Superior temporal gyrus (tissue), 1 donor: Measurements from ENCODE around the gene TRIO.
A peak's percentile ranks its signal among the peaks of the same experiment; 100 is the strongest.

ENCODE experiments used
- DNase-seq: peaks from one replicate; pipeline ENCODE4 v3.0.0-alpha.2; 2016; ENCODE audit errors: extremely low spot score

TRIO gene

DNA sequence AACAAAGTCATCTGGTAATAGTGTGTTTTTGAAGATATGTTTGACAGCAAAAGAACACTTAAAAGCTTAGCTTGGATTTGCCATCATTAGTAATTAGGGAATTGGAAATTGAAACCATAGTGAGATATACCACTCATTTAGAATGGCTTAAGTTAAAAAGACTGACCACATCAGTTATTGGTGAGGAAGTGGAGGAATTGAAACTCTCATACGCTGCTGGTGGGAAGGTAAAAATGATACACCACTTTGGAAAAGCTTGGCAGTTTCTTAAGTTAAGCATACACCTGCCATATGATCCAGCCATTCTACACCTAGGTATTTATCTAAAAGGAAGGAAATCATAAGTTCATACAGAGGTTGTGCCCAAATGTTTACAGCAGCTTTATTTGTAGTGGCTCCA, 213.2 kb downstream of the TRIO start:
- no peak for DNase-seq

DNA sequence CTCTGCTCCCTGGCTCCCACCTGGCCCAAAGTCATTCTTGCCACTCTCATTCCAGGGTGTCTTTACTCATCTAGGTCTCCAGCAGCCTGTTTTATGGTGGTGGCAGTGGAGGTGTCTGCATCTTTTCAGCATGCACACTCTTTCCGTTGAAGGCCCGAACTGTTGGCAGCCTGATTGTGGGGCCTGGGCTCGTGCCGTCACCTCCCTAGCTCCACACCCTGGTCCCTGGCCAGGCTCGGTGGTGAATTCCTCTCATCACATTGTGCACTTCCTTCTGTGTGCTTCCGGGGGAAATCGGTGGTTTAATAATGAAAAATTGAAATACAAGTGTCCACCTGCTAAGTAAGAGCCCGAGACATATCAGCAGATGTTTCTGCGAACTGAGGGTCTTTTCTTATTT, 214.3 kb downstream of the TRIO start:
- no peak for DNase-seq

DNA sequence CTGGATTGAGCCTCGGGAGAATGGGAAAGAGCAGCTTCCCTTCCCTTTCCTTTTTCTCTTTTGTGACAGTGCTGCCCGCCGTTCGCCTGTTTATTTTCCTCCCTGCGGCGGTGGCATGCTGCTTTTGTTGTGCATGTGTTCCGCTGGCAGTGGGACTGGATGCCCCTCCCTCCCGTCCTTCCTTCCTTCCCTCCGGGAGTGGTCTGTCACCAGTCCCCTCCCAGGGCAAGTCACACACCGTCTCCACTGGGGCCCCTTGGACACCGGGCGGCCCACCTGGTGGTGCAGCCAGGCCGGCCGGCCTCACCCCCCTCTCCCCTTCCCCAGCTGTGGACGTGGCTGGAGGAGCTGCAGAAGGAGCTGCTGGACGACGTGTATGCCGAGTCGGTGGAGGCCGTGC, 214.7 kb downstream of the TRIO start:
- no peak for DNase-seq

DNA sequence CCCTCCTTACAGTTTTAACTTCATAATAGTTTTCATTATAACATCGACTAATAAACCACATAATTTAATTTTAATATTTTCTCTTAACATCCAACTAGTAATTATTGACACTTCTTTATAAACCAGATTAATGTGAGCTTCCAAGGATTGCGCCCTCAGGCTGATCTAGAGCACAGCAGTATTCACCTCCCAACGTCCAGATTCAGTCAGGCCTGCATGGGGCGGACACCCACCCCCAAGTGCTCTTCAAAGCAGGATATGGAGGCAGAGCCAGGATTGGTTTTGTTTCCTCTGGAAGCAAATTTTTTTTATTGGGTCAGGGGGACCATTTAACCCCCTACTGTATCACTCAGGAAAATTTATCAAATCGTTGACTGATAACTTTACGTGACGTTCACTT, 215.4 kb downstream of the TRIO start:
- no peak for DNase-seq

DNA sequence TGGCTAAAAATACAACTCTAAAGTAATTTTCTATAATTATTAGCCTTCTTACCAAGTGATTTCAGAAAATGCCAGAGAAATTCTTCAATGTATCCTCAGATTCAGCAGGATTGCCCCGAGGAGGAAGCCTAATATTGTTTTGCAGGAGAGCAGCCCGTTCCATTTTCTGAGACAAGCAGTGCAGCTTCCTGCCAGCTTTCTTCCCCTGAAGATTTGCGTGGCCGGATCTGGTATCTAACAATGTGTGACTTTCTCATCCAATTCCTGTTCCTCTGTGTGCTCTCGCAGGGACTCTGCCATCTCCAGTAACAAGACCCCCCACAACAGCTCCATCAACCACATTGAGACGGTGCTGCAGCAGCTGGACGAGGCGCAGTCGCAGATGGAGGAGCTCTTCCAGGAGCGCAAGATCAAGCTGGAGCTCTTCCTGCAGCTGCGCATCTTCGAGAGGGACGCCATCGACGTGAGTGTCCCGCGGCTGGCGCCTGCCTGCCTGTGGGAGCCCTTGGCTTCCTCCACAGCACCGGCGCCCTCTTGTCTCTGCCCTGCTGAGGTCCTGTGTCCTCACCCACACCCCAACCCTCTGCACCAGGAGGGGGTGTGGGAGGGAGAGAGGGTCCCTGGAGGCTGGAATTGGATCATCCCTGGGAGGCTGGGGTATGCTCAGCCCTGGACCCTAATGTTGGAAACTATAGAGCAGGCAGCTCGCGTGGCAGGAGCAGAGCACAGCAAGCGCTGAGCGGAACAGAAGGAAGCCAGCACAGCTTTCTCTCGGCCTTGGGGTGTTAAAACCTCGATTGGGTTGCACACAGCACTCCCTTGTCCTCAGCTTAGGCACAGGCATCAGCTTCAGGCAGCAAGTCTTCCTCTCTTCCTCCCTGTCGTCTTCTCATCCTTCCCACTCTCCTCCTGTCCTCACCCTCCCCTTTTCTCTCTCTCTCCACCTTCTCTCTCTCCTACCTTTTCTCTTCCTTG, 216.2 kb downstream of the TRIO start:
- no peak for DNase-seq

DNA sequence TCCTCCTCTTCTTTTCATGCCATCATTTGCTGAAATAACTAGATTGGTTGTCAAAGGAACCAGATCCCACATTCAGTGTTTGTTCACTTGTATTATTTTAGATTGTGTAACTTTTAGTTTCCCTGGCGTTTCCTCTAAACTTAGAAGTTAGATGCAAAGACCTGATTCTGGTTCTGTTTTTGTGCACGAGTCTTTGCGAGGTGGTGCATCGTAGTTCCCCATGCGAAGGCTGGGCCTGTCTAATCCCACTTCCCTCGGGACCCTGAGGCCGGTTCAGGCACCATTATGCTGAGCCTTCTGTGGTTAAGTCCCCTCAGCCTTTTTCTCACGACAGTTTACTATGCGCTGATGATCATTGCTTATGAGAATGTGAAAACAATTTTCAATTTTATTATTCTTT, 219.3 kb downstream of the TRIO start:
- no peak for DNase-seq

DNA sequence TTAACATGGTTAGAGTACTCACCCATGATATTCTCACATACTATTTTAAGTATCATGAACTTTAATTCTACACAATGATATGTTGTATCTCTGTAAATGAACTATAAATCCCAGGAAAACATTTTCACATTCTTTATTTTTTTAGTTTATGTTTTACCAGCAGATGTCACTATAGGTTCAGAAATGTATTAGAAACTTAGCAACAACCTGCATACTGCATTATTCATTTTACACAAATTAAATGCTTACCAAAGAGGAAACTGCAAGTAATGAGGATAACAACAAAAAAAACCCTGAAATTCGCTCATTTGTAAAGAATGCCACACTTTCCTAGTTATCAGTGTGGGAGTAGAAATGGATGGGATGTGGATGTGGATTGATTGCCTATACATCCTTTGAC, 221.0 kb downstream of the TRIO start:
- DNase-seq, result peak; percentile 76

DNA sequence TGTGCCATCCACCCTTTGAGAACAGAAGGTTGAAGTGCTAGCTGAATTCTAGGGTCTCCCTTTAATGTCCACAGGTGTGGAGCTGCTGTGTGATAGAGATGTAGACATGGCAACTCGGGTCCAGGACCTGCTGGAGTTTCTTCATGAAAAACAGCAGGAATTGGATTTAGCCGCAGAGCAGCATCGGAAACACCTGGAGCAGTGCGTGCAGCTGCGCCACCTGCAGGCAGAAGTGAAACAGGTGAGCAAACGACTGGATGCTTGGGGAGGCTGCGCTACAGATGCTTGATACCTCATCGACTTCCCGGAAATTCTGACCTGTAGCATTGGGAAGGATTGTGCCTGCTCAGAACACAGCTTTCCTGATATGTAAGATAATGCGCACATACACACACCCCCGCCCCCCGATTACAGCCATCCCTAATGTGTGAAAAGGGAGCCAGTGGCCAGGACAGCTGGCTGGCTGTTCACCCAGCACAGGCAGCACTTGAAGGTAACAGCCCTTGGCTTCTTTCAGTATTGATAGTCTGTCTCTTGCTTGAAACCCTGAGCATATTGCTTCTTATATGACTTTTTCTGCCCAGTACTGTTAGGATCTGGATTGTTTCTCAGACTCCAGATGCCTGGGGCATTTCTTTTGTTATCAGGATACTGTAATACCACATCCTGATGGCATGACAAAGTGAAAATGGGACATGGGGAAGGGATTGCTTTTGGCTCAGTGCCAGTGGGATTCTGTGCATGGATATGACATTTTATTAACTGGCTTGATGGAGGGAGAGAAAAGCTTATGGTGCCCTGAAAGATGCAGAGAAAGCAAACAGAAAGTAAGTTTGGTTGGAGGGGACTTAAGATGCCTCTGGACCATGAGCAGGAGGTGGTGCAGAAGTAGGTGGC, 221.7 kb downstream of the TRIO start:
- DNase-seq, result no peak

DNA sequence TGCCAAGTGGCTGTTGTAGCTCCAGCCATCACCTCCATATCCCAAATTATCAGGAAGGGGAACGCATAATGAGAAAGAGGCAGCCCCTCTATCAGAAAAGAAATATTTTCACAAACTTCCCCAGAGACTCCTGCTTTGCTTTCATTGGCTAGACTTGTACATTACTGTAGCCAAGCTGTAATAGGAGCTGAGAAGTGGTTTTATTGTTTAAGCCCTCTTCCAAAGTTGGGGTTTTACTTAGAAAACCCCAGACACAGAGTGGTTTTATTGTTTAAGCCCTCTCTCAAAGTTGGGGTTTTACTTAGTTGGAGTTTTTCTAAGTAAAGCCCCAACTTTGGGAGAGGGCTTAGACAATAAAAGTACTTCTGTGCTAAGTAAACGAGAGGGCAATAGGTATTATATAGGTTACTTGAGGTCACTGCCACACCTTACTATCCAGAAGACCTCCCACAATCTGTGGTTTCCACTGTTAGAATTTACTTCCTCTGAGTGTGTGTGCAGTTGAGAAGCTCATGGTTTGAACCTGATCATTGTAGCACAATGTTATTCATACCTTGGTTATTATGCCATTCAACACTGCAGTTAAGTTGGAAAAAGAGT, 222.8 kb downstream of the TRIO start:
- DNase-seq, result no peak

DNA sequence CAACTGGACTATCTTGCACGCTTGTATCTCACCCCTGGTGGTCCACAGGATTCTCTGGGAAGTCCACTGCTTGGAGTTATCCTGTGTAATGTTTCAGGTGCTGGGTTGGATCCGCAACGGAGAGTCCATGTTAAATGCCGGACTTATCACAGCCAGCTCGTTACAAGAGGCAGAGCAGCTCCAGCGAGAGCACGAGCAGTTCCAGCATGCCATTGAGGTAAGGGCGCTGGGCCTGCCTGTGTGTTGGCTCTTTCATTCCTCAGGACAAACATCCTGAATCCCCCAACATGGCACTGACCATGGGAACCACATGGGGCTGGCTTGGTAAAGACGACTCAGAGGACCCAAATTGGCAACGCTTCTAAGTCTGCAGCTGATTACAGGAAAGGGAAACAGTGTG, 223.6 kb downstream of the TRIO start:
- DNase-seq, result no peak

DNA sequence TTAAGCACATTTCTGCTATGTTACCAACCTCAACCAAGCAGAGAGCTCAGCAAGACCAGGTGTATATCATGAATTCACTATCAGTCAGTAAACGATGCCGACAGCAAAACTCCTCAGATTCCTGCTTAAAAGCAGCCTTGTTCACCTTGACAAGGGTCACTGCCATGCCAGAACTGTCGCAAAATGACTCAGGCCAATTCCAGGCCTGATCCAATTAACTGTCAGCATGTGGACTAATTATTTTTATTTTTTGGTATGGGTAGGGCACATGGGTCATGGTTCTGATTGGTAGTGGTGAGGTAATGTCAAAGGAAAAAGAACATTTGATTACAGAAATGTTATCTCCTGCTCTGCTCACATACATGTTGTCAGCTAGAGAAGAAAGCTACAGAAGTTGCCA, 224.2 kb downstream of the TRIO start:
- no peak for DNase-seq

DNA sequence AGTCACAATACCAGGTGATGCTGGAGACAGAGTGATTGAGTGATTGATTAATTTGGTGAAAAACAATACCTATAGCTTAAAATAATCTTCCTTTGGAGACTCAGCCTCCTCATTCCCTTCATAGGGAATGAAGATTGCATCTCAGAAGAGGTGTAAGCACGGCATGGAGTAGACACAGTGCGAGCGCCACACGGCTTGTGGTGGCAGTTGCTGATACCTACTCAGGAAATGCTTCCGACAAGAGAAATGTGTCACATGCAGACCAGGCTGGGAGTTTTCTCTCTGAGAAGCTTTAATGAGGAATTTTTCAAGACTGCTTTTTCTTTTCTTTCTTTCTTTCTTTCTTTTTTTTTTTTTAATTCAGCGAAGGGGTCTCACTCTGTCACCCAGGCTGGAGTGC, 226.6 kb downstream of the TRIO start:
- no peak for DNase-seq

DNA sequence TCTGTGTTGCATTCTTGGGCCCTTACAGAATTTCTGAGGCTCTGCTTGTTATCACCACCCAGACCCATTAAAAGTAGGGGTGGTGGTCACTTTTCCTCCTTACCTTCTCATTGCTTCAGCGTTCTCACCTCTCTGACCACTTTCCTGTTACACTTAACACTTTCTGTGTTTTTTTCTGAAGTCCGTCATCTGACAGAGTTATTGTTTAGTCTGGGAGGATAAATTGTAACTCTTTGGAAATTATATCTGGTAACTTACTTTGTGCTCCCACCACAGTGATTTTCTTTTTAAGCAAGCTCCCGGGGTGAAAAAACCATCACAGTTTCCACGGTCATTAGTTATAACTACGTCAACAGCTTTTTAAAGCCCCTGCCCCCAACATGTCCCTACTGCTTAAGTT, 227.2 kb downstream of the TRIO start:
- no peak for DNase-seq

DNA sequence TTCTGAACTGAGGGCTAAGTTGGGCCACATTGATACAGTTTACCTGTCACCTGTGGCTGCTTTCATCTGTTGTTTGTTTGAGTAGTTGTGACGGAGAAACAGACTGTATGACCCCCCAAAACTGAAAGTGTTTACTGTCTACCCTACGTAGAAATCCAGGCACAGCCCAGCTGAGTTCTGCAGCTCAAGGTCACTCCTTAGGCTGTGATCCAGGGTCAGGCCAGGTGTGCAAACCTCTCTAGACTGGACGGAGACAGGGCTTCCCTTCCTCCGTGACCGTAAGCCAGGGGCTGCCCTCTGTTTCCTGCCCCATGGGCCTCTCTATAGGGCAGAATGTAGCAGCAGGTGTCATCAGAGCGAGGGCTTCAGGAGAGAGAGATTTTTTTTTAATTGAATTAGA, 230.5 kb downstream of the TRIO start:
- no peak for DNase-seq

DNA sequence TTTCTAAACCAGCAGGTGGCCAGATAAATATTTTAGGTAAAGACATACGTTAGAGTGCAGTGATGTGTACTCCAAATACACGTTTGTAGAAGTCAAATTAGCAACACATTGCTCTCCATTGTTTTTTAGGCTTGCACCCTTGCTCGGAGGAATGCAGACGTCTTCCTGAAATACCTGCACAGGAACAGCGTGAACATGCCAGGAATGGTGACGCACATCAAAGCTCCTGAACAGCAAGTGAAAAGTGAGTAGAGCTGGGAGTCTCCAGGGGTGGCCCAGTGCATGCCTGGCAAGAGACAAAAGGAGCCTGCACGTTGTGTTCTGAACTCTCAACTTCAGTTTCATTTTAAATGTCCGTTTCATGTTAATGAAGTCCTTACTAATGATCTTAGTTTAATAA, 231.0 kb downstream of the TRIO start:
- DNase-seq, result no peak

DNA sequence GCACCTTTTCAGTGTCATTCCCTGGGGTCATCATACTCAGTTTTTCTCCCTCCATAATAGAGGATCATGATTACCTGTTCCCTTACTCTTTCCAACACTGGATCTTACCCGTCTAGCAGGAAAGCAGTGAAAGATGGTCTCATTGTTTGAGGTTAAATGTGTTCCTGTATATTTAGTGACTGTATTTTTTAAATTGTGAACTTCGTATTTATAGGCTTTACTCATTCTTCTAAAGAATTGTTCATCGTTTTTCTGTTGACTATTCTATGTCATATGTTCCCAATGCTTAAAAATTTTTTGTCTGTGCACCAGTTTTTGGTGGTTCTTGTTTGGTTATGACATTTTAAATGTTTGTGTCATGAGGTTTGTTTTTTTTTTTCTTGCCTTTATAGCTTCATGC, 233.6 kb downstream of the TRIO start:
- DNase-seq, result no peak

DNA sequence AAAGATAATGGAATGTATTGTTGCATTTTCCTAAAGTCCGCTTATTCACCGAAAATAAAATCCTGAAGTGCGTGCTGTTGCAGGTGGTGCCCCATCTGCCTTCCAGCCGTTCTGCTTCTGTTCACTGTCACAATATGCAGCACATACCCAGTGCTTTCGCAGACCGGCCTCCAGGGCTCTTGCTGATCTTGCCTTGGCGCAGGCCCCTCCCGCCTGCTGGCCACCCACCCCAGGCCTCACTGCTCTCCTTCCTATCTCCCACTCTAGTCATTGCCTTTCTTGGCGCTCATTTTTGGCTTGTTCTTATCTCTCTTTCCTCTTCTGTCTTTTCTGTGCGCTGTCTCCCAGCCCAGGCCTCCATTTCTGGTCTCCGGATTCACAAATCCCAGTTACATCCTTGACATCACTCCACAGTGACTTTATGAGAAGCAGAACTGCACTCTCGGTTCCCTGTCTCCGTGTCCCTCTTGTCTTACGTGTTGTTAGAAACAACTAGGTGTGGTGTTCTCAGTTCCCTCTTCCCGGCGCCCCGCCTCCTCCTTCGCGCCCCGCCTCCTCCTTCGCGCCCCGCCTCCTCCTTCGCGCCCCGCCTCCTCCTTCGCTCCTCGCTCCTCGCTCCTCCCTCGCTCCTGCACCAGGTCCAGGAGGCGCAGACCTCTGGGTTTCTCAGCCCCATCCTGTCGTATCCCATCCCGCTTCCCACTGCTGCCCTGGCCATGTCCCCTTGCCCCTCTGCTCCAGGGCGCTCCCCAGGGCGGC, 236.8 kb downstream of the TRIO start:
- no peak for DNase-seq

DNA sequence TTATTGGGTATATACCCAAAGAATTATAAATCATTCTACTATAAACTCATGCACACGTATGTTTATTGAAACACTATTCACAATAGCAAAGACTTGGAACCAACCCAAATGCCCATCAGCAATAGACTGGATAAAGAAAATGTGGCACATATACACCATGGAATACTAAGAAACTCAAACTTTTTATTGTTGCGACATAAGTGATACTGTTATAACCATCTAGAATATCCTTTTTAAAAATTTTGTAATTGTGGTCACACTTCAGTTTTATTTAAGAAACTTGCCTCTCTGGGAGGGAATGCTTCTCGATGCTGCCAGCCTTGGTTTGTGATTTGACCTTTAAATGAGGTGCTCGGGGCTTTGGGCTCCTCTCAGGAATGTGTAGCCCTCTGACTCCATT, 237.6 kb downstream of the TRIO start:
- no peak for DNase-seq

DNA sequence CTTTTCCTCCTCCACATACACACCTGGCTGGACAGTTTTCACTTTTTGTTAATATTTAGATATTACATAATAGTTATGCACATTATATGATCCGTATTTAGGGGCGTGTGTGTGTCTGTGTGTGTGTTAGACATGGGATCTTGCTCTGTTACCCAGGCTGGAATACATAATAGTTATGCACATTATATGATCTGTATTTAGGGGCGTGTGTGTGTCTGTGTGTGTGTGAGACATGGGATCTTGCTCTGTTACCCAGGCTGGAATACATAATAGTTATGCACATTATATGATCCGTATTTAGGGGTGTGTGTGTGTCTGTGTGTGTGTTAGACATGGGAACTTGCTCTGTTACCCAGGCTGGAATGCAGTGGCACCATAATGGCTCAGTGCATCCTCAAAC, 239.5 kb downstream of the TRIO start:
- no peak for DNase-seq

DNA sequence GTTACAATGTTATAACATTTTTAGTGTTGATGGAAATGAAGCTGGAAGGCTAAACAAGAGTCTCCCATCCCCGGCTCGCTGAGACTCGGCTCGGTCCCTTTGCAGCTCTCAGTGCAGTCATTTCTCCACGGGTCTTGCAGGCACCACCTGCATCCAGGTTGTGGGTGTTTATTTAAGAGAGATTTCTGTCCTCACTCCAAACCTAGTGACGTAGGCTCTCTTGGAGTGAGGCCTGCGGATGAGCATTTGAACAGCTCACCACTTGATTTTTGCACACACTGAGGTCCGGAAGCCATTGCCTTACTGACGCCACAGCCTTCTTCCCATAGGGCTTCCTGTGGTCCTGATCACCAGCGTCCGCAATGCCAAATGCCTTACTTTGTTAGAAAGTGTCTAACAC, 240.8 kb downstream of the TRIO start:
- DNase-seq, result no peak

DNA sequence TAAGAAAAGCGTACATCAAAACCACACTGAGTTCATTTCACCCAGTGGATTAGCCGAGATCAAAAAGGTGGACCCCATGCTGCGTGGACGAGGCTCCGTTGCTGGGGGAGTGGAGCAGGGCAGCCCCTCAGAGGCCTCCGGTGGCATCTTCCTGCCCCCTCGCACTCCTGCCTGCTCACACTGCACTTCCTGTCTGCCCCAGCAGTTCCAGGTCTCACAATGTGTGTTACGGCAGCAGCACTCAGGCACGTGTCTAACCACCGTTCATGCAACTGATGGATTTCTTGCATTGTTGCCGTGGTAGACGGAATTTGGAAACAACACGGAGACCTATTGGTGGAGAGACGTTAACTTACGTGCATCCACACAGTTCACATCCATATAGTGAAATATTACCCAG, 241.9 kb downstream of the TRIO start:
- DNase-seq, result no peak
